HepG2 (cell line): ENCODE measurements around the gene TWF1. TPM values are rescaled to one million over a fixed set of nuclear protein-coding genes. Genes with fewer than 3 reads are reported as not detected.
A peak's percentile ranks its signal among the peaks of the same experiment; 100 is the strongest.

Experiments
- BHLHE40 ChIP-seq: IDR thresholded peaks from 2 replicates; pipeline ENCODE4 v1.6.1; 2011; ENCODE audit warnings: low read length, improper control_type of control experiment
- ETV6 ChIP-seq: sonication (generic); formaldehyde crosslinking; conservative IDR thresholded peaks from 2 replicates; pipeline ENCODE4 v1.4.0; 2020; ENCODE audit warnings: missing genetic modification reagents
- EZH2 ChIP-seq: conservative IDR thresholded peaks from 2 replicates; pipeline ENCODE4 v1.6.1; 2012; ENCODE audit warnings: mild to moderate bottlenecking, low read depth, low read length, moderate library complexity
- GZF1 ChIP-seq: sonication (generic); formaldehyde crosslinking; IDR thresholded peaks from 2 replicates; pipeline ENCODE4 v1.5.1; 2020; ENCODE audit warnings: mild to moderate bottlenecking, missing genetic modification reagents
- HDAC1 ChIP-seq: sonication (generic); formaldehyde crosslinking; IDR thresholded peaks from 2 replicates; pipeline ENCODE4 v1.5.1; 2020; ENCODE audit warnings: mild to moderate bottlenecking, missing genetic modification reagents
- MAFG ChIP-seq: sonication (generic); formaldehyde crosslinking; IDR thresholded peaks from 2 replicates; pipeline ENCODE4 v1.5.1; 2020; ENCODE audit warnings: mild to moderate bottlenecking, missing genetic modification reagents
- MTA1 ChIP-seq: sonication (generic); formaldehyde crosslinking; IDR thresholded peaks from 2 replicates; pipeline ENCODE4 v1.4.0; 2020; ENCODE audit warnings: missing genetic modification reagents, mild to moderate bottlenecking, borderline replicate concordance
- MYNN ChIP-seq: sonication (generic); formaldehyde crosslinking; IDR thresholded peaks from 2 replicates; pipeline ENCODE4 v1.4.0; 2020; ENCODE audit warnings: mild to moderate bottlenecking, low read depth, missing genetic modification reagents
- NCOR1 ChIP-seq: fragments of 200-600 bp; sonication (generic); IDR thresholded peaks from 2 replicates; pipeline ENCODE4 v1.7.0; 2017; ENCODE audit warnings: antibody characterized with exemption, low read length, borderline replicate concordance
- NRL ChIP-seq: sonication (generic); formaldehyde crosslinking; IDR thresholded peaks from 2 replicates; pipeline ENCODE4 v1.5.0; 2020; ENCODE audit warnings: missing genetic modification reagents, mild to moderate bottlenecking, moderate library complexity, borderline replicate concordance
- PCBP2 ChIP-seq: fragments of 200-400 bp; formaldehyde crosslinking; optimal IDR thresholded peaks from 2 replicates; pipeline ENCODE3; 2018; ENCODE audit warnings: low read length, low read depth; ENCODE audit not compliant: poor library complexity, severe bottlenecking
- RAD51 ChIP-seq: fragments of 450-650 bp; IDR thresholded peaks from 2 replicates; pipeline ENCODE4 v1.6.1; 2016; ENCODE audit warnings: borderline replicate concordance
- SALL2 ChIP-seq: sonication (generic); formaldehyde crosslinking; IDR thresholded peaks from 2 replicates; pipeline ENCODE4 v1.8.1; 2023; ENCODE audit warnings: mild to moderate bottlenecking, missing genetic modification reagents, inconsistent platforms
- SOX13 ChIP-seq, 3 experiments: fragments of 450-650 bp in 1 of 3; sonication (generic) in 1 of 3; formaldehyde crosslinking in 1 of 3; IDR thresholded peaks in 2 of 3; conservative IDR thresholded peaks in 1 of 3; 2 replicates each; pipeline versions ENCODE4 v1.5.0 to v1.6.1; 2016 to 2020; ENCODE audit warnings: antibody characterized with exemption in 1 of 3, mild to moderate bottlenecking in 1 of 3, missing compliant biosample characterization in 1 of 3, missing genetic modification reagents in 1 of 3, moderate library complexity in 1 of 3
- SRSF1 ChIP-seq: fragments of 200-400 bp; formaldehyde crosslinking; optimal IDR thresholded peaks from 2 replicates; pipeline ENCODE3; 2017; ENCODE audit warnings: mild to moderate bottlenecking, low read depth, low read length, moderate library complexity
- TAF1 ChIP-seq: sonication (generic); formaldehyde crosslinking; IDR thresholded peaks from 2 replicates; pipeline ENCODE4 v1.4.0; 2020; ENCODE audit warnings: missing genetic modification reagents
- TCF12 ChIP-seq, 2 experiments: fragments of 450-650 bp in 1 of 2; sonication (generic) in 1 of 2; formaldehyde crosslinking in 1 of 2; IDR thresholded peaks; 2 replicates each; pipeline versions ENCODE4 v1.6.1 to v1.8.0; 2017 to 2022; ENCODE audit warnings: antibody characterized with exemption in 1 of 2, mild to moderate bottlenecking in 1 of 2, missing genetic modification reagents in 1 of 2, moderate library complexity in 1 of 2
- TGIF2 ChIP-seq: IDR thresholded peaks from 2 replicates; pipeline ENCODE4 v1.6.1; 2016; ENCODE audit warnings: control low read depth, missing compliant biosample characterization
- TOPORS ChIP-seq: sonication (generic); formaldehyde crosslinking; IDR thresholded peaks from 2 replicates; pipeline ENCODE4 v1.8.0; 2023; ENCODE audit warnings: mild to moderate bottlenecking, missing genetic modification reagents
- ZFP36L2 ChIP-seq: sonication (generic); formaldehyde crosslinking; IDR thresholded peaks from 2 replicates; pipeline ENCODE4 v1.4.0; 2020; ENCODE audit warnings: missing genetic modification reagents
- ZFX ChIP-seq: sonication (generic); formaldehyde crosslinking; IDR thresholded peaks from 2 replicates; pipeline ENCODE4 v1.4.0; 2020; ENCODE audit warnings: mild to moderate bottlenecking, low read depth, missing genetic modification reagents, moderate library complexity
- ZKSCAN5 ChIP-seq: sonication (generic); formaldehyde crosslinking; IDR thresholded peaks from 2 replicates; pipeline ENCODE4 v1.5.1; 2020; ENCODE audit warnings: mild to moderate bottlenecking, missing genetic modification reagents
- ZNF777 ChIP-seq: sonication (generic); formaldehyde crosslinking; IDR thresholded peaks from 2 replicates; pipeline ENCODE4 v1.4.0; 2020; ENCODE audit warnings: missing genetic modification reagents
- polyA plus RNA-seq, 8 experiments: library from polyadenylated mRNA; depleted of rRNA in 3 of 8; stranded (reverse) in 7 of 8; unstranded in 1 of 8; fragments of >200 nt; fragmentation: Illumina TruSeq in 4 of 8; extraction: Trizol in 4 of 8; gene quantifications; 2 replicates each; pipeline versions ENCODE4 v1.2.1 to v1.2.3, GENCODE V29; 2011 to 2016; ENCODE audit warnings: low read depth in 4 of 8, missing spikeins in 1 of 8, mixed read lengths in 1 of 8; ENCODE audit not compliant: insufficient read depth in 1 of 8
- total RNA-seq, 5 experiments: library from RNA; depleted of rRNA; stranded (reverse); fragments of >200 nt; fragmentation: Illumina TruSeq; extraction: Trizol; gene quantifications; 2 replicates each; pipeline ENCODE4 v1.2.3, GENCODE V29; 2016; ENCODE audit warnings: low read depth in 1 of 5
- TF ChIP-seq, protein P1 (sequence below): IDR thresholded peaks from 2 replicates; pipeline ENCODE4 v1.6.1; 2016; ENCODE audit warnings: missing compliant biosample characterization, missing genetic modification reagents, borderline replicate concordance
- TF ChIP-seq, protein P2 (sequence below): IDR thresholded peaks from 2 replicates; pipeline ENCODE4 v1.4.0; 2020; ENCODE audit warnings: mild to moderate bottlenecking, missing genetic modification reagents

TWF1 gene
- total and polyA plus RNA-seq, 2 of the 13 experiments (the other 11 are each of a cell fraction or from before 2014, with no cell fraction given), result 32.3 to 85.5 TPM

DNA sequence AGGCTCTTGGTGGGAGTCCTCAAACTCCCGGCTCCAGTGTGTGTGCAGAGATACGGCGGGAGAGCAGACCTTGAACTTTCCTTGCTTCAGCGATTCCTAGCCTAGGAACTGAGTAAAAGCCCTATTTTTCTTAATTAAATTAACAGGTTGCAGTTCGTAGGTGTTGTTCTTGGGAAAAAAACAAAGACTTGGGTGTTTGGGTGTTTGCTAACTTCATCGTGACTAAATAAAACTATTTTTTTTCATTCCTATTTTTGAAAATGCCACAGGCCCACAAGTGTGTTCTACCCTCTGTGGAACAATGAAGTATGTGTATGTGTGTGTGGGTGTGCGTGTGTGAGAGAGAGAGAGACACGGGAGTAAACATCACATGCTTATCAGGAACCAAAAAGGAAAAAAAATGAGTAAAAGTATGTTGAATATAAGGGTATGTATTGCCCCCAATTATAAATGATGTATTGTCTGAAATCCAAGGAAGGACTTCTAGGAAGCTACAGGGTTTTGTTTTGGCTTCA is 30.4 kb upstream of the TWF1 start (continued):
- no peak for TF ChIP-seq TOPORS (CRISPR knock-in tag)
- TF ChIP-seq TGIF2 (CRISPR knock-in tag), result 0 out of 2 replicates have a peak, but pooled peaks have one; percentile 28
- TF ChIP-seq ZKSCAN5 (CRISPR knock-in tag), result no peak
- TF ChIP-seq ETV6, result no peak
- no peak for TF ChIP-seq ZFX
- TF ChIP-seq GZF1 (CRISPR knock-in tag), result no peak
- no peak for TF ChIP-seq PCBP2
- no peak for TF ChIP-seq ZNF777 (CRISPR knock-in tag)
- no peak for TF ChIP-seq NRL (CRISPR knock-in tag)
- no peak for TF ChIP-seq EZH2
- TF ChIP-seq, protein P1, sequence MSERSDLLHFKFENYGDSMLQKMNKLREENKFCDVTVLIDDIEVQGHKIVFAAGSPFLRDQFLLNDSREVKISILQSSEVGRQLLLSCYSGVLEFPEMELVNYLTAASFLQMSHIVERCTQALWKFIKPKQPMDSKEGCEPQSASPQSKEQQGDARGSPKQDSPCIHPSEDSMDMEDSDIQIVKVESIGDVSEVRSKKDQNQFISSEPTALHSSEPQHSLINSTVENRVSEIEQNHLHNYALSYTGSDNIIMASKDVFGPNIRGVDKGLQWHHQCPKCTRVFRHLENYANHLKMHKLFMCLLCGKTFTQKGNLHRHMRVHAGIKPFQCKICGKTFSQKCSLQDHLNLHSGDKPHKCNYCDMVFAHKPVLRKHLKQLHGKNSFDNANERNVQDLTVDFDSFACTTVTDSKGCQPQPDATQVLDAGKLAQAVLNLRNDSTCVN (CRISPR knock-in tag), result no peak
- no peak for TF ChIP-seq ZFP36L2 (CRISPR knock-in tag)
- TF ChIP-seq BHLHE40, result peak; percentile 46; the same call in 1 of the 2 replicates
- 0 out of 2 replicates have a peak, but pooled peaks have one; percentile 35 for TF ChIP-seq NCOR1
- TF ChIP-seq TCF12 (IDR thresholded peaks at IDR 0.05), result no peak
- TF ChIP-seq TCF12 (CRISPR knock-in tag; IDR thresholded peaks at IDR 0.05), result no peak
- no peak for TF ChIP-seq MTA1 (CRISPR knock-in tag)
- no peak for TF ChIP-seq SALL2
- no peak for TF ChIP-seq RAD51
- TF ChIP-seq HDAC1 (CRISPR knock-in tag), result no peak
- TF ChIP-seq, protein P2, sequence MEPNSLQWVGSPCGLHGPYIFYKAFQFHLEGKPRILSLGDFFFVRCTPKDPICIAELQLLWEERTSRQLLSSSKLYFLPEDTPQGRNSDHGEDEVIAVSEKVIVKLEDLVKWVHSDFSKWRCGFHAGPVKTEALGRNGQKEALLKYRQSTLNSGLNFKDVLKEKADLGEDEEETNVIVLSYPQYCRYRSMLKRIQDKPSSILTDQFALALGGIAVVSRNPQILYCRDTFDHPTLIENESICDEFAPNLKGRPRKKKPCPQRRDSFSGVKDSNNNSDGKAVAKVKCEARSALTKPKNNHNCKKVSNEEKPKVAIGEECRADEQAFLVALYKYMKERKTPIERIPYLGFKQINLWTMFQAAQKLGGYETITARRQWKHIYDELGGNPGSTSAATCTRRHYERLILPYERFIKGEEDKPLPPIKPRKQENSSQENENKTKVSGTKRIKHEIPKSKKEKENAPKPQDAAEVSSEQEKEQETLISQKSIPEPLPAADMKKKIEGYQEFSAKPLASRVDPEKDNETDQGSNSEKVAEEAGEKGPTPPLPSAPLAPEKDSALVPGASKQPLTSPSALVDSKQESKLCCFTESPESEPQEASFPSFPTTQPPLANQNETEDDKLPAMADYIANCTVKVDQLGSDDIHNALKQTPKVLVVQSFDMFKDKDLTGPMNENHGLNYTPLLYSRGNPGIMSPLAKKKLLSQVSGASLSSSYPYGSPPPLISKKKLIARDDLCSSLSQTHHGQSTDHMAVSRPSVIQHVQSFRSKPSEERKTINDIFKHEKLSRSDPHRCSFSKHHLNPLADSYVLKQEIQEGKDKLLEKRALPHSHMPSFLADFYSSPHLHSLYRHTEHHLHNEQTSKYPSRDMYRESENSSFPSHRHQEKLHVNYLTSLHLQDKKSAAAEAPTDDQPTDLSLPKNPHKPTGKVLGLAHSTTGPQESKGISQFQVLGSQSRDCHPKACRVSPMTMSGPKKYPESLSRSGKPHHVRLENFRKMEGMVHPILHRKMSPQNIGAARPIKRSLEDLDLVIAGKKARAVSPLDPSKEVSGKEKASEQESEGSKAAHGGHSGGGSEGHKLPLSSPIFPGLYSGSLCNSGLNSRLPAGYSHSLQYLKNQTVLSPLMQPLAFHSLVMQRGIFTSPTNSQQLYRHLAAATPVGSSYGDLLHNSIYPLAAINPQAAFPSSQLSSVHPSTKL (CRISPR knock-in tag), result peak; percentile 2; the same call in 1 of the 2 replicates
- TF ChIP-seq MYNN (CRISPR knock-in tag), result no peak
- no peak for TF ChIP-seq SRSF1
- TF ChIP-seq SOX13 (IDR thresholded peaks at IDR 0.05), result 0 out of 2 replicates have a peak, but pooled peaks have one; percentile 16
- peak in 1 of 2 experiments; percentile 44; a peak in 2 of 4 replicates for TF ChIP-seq SOX13 (CRISPR knock-in tag; conservative IDR thresholded peaks at IDR 0.05 in 1 of 2, IDR thresholded peaks at IDR 0.05 in 1 of 2)
- no peak for TF ChIP-seq TAF1
- no peak for TF ChIP-seq MAFG (CRISPR knock-in tag)
